Mucosa of descending colon (tissue), 3 donors: ENCODE measurements around the gene CTTNBP2. TPM values are rescaled to one million over a fixed set of nuclear protein-coding genes. Genes with fewer than 3 reads are reported as not detected.

Experiments used
- ATAC-seq: fragments of 200-7000 bp; cut with Tn5 transposase; one replicate; pipeline ENCODE4 v1.9.1; 2020; ENCODE audit warnings: mild to moderate bottlenecking, moderate library complexity
- DNase-seq, 3 donors: peaks; one replicate each; pipeline ENCODE4 v3.0.0-alpha.2; 2020
- H3K36me3 ChIP-seq: fragments of 200-600 bp; one replicate; pipeline ENCODE4 v1.8.0; 2021; ENCODE audit warnings: low read depth, mild to moderate bottlenecking
- H3K4me1 ChIP-seq: fragments of 200-600 bp; one replicate; pipeline ENCODE4 v1.8.0; 2021; ENCODE audit warnings: low read depth, mild to moderate bottlenecking
- H3K4me3 ChIP-seq: fragments of 200-600 bp; one replicate; pipeline ENCODE4 v1.8.0; 2021; ENCODE audit warnings: mild to moderate bottlenecking
- H3K9me3 ChIP-seq: fragments of 200-600 bp; one replicate; pipeline ENCODE4 v1.8.0; 2021; ENCODE audit warnings: mild to moderate bottlenecking
- CTCF ChIP-seq: fragments of 200-600 bp; IDR thresholded peaks from one replicate; pipeline ENCODE4 v1.8.0; 2022; ENCODE audit warnings: antibody characterized with exemption, mild to moderate bottlenecking
- intact Hi-C, 2 donors: fragments of 100-400 bp; cut with DNase I in 1 of 2; cut with micrococcal nuclease in 1 of 2; formaldehyde crosslinking; loops; one replicate each; pipeline versions ENCODE4 v1.11.0 to v1.11.1; 2022; cut with DNase I, micrococcal nuclease
- total RNA-seq, 3 donors: library from RNA; stranded (reverse); fragmentation: NEBNext Ultra II Directional in 2 of 3; extraction: Animal tissue kit (Norgen Biotek cat#: 25700) in 2 of 3; gene quantifications; one replicate each; pipeline versions ENCODE4 v1.2.1 to v1.2.4, GENCODE V29; 2021 to 2023
- donor health status: DM: no; HTN: no; CAD: no; lungs with moderate emphysema.
- donor health status: DM: no; HTN: no; CAD: no.
- donor health status: DM: no; HTN: yes; CAD: no.

CTTNBP2 gene
- total RNA-seq, 3 donors from 2014 or later: 3.9 to 8.3 (median 7.2) TPM

DNA sequence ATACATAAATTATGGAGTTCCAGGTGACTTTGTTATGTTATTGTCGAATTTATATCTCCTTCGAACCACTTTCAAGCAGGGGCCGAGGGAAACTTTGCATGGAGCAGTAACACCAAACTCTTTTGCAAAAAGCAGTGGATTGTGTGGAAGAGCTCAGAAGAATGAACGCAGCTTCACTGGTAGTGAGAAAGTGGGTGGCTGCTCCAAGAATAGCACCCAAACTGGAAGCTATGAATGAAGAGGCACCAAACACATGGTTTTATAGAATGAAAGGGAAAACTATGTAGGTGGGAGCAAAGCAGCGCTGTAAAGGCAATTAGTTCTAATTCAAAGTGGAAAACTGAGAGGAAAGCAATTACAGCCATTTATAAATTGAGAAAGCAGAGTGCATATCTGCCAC lies 67.2 kb downstream of the CTTNBP2 start:
- TF ChIP-seq CTCF: no peak
- no peaks in the 10 kb centered on the region for H3K36me3 ChIP-seq
- no peaks in the 10 kb centered on the region for H3K4me1 ChIP-seq
- intact Hi-C loops: no loop called here
- no peak for DNase-seq
- no peak overlapping the region for H3K4me3 ChIP-seq
- ATAC-seq: no peak
- H3K9me3 ChIP-seq: no peaks in the 10 kb centered on the region

- no peaks in the 10 kb centered on the region for H3K4me1 ChIP-seq
These were observed 68.0 kb downstream of the CTTNBP2 start for GRCh38 chr7:117805241-117805640.

DNA sequence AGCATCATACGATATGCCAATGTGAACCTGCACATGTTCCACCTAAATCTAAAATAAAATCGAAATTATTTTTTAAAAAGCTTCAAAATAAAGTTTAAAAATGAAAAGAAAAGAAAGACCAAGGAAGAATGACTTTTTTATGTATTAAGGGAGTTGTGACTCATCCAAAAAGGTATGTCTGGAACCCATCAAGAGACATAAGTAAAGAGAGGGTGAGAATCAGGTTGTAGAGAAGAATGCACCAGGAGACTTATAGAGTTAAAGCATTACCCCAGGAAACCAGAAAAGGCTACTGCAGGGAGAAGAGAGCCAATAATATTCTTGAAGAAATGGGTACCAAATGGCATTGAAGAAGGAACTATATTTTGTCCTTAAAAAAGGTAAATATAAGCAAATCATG lies 69.8 kb downstream of the CTTNBP2 start:
- no peak overlapping the region for H3K4me3 ChIP-seq
- ATAC-seq: no peak
- H3K9me3 ChIP-seq: no peaks in the 10 kb centered on the region
- TF ChIP-seq CTCF: no peak
- no peak for DNase-seq
- no peaks in the 10 kb centered on the region for H3K36me3 ChIP-seq
- intact Hi-C loops: no loop called here
- H3K4me1 ChIP-seq: no peaks in the 10 kb centered on the region

More at GRCh38 chr7:117805241-117805640, 68.0 kb downstream of the CTTNBP2 start:
- ATAC-seq (no peak), DNase-seq (no peak)
- TF ChIP-seq CTCF: no peak
- H3K4me3 ChIP-seq: no peak overlapping the region
- no peaks in the 10 kb centered on the region for H3K9me3 ChIP-seq
- intact Hi-C loops: no loop called here
- H3K36me3 ChIP-seq: no peaks in the 10 kb centered on the region

DNA sequence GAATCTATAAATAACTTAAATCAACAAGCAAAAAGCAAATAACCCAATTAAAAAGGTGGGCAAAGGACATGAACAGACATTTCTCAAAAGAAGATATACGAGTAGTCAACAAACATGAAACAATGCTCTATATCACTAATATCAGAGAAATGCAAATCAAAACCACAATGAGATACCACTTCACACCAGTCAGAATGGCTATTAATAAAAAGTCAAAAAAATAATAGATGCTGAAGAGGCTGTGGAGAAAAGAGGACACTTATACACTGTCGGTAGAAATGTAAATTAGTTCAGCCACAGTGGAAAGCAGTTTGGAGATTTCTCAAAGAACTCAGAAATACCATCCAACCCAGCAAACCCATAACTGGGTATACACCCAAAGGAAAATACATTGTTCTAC lies 70.6 kb downstream of the CTTNBP2 start:
- no peak for ATAC-seq
- H3K36me3 ChIP-seq: no peaks in the 10 kb centered on the region
- H3K4me1 ChIP-seq: no peaks in the 10 kb centered on the region
- no peak for DNase-seq
- no peaks in the 10 kb centered on the region for H3K9me3 ChIP-seq
- intact Hi-C loops: no loop called here
- no peak for TF ChIP-seq CTCF
- no peak overlapping the region for H3K4me3 ChIP-seq

DNA sequence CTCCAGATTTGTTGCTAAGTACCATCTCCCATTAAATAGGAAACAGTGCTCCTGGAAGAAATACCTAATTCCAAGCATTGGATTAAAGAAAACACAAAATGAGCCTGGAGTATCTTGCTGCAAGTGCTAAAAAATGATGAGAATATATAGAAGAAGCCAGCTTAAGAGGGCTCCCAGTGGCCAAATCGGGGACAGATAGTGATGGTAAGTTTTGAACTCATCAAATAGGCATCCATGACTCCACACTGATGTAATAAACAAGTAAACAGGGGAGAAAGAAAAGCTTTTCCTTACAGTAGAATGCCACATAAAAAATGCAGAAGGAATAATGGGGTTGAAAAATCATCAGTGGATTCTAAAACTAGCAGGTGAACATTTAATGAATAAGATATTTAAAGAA lies 72.4 kb downstream of the CTTNBP2 start:
- intact Hi-C loops: no loop called here
- Histone ChIP-seq H3K36me3 (no peaks in the 10 kb centered on the region), H3K4me3 (no peak overlapping the region), H3K9me3 (no peaks in the 10 kb centered on the region), H3K4me1 (no peaks in the 10 kb centered on the region)
- TF ChIP-seq CTCF: no peak
- DNase-seq: no peak
- ATAC-seq: no peak

DNA sequence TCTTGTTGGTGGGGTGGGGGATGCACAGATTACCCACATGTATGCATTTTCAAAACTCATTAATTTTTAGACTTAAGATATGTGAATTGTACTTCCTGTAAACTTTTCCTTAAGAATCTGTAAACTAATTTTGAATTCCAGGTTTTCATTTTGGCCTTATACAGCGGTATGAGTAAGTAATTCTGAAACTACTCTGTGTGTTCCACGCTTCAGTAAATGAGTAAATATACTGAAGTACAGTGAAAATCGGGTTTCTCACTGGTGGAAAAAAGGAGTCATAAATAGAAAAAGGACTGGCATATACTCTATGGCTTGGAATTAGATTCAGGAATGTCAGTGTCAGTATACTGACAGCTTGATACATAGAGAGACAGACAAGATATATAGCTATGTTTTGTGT lies 72.8 kb downstream of the CTTNBP2 start:
- intact Hi-C loops: no loop called here
- no peak for DNase-seq
- H3K36me3 ChIP-seq: no peaks in the 10 kb centered on the region
- no peak overlapping the region for H3K4me3 ChIP-seq
- no peak for ATAC-seq
- no peaks in the 10 kb centered on the region for H3K4me1 ChIP-seq
- no peaks in the 10 kb centered on the region for H3K9me3 ChIP-seq
- no peak for TF ChIP-seq CTCF
